ENCODE data around the gene DEFB119.
"Not testable (repeated sequence)": the region's sequence is repeated elsewhere in the genome, so short reads cannot be mapped to it uniquely, and the experiment has no call there.

The DEFB119 gene, protein sequence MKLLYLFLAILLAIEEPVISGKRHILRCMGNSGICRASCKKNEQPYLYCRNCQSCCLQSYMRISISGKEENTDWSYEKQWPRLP

DNA sequence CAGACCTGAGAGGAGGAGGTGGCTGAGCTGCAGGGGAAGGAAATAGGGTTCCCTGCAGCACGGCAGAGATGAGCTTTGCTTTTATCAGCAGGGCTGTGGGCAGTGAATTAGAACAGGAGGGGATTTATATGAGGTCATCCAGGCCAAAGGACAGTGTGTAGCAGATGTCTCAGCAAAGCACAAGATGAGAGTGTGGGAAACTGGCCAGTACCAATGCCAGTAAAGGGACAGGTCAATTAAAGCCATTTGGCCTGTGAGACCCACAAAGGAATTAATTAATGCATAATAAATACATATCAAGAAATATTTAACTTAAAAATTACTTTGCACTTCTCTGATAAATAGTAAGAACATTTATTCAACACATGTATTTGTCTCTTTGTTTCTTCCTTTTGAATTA is at the start of gene DEFB119:
TSS of gene DEFB119 (minus strand) at position 101 of the 400 bp plus-strand sequence. CDS start 107 bp downstream, outside the sequence.
- no peak for DNase-seq

- DNase-seq: no peak
These were observed 40.3 kb upstream of the DEFB119 start for GRCh38 chr20:31430568-31431115.

GRCh38 chr20:31427576-31427975 is 37.2 kb upstream of the DEFB119 start:
- DNase-seq: not testable (repeated sequence)

DNA sequence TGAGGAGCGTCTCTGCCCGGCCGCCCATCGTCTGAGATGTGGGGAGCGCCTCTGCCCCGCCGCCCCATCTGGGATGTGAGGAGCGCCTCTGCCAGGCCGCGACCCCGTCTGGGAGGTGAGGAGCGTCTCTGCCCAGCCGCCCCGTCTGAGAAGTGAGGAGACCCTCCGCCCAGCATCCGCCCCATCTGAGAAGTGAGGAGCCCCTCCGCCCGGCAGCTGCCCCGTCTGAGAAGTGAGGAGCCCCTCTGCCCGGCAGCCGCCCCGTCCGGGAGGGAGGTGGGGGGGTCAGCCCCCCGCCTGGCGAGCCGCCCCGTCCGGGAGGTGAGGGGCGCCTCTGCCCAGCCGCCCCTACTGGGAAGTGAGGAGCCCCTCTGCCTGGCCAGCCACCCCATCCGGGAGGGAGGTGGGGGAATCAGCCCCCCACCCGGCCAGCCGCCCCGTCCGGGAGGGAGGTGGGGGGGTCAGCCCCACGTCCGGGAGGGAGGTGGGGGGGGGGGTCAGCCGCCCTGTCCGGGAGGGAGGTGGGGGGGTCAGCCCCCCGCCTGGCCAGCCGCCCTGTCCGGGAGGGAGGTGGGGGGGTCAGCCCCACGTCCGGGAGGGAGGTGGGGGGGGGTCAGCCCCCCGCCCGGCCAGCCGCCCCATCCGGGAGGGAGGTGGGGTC is 36.6 kb upstream of the DEFB119 start:
- not testable (repeated sequence) for DNase-seq

- DNase-seq: no peak
These were observed 35.4 kb upstream of the DEFB119 start for GRCh38 chr20:31425797-31426196.

GRCh38 chr20:31418307-31418706 is 27.9 kb upstream of the DEFB119 start:
- no peak for DNase-seq

DNA sequence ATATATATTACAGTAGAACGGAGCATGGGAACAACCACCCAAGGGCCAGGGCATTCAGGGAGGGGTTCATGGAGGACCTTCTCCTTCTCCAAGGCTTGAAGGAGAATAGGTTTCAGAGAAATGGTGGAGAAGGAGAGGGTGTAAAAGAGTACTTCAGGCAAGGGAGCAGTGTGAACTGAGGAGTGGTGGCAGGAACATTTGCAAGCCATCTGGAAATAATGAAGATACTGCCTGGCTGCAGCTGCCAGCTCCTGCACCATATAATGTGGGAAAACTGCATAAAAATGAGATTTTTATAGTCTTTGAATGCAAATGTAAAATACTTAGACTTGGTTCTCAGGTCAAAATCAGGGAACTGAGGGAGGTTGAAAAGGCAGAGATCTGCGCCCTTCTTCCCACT is 25.3 kb upstream of the DEFB119 start:
- no peak for DNase-seq

- DNase-seq: no peak
These were observed 24.0 kb upstream of the DEFB119 start for GRCh38 chr20:31414381-31414780.

DNA sequence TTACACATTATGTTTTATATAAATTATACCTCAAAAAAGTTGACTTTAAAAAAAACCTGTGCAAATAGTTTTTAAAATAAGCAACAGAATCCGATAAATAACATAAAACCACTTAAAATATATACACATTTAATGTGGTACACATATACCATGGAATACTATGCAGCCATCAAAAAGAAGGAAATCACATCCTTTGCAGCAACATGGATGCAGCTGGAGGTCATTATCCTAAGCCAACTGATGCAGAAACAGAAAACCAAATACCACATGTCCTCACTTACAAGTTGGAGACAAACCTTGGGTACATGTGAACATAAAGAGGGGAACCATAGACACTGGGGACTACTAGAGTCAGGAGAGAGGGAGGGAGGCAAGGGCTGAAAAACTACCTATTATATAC is 19.6 kb upstream of the DEFB119 start:
- no peak for DNase-seq

GRCh38 chr20:31406115-31406514 is 15.7 kb upstream of the DEFB119 start, which contains the start of gene DEFB121:
TSS of gene DEFB121 (minus strand) at chr20:31406215. CDS start at chr20:31406152, 63 bp downstream.
- DNase-seq: no peak

DNA sequence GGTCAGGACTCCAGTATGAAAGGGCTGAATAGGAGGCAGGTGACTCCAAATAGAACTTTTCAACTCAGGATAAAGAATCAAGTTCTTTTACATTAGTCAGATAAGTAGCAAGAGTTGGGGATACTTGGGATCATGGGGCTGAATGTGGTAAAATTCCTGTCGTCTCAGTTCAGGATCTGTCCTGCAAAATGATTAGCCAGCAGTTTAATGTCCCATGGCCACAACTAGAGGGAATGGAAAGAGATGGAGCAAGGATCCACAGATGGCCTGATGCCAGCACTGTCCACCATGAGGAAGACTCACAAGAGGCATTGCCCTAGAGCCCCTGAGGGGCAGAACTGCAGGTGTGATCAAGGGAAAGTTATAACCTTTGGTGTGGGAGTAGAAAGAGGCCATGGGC is 13.5 kb upstream of the DEFB119 start:
- no peak for DNase-seq

DNA sequence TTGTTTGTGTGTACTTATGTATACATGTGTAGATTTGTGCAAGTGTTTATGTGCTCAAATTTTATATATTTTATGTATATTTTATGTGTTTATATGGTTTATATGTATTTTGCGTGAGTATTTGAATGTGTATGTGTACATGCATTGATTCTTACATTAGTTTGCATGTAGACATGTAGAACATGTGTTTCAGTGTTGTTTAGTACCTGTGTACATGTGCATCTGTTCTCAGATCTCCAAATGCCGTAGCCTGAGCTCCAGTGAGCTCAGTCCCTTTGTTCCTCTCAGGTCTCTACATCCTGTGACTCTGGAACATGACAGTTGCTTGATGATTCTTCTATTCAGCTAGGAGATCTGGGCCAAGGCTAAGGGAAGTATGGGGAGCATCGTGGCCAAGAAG is 4.5 kb upstream of the DEFB119 start:
- no peak for DNase-seq

- no peak for DNase-seq
These were observed 2.4 kb upstream of the DEFB119 start for GRCh38 chr20:31392836-31393235.

- no peak for DNase-seq
These were observed 16.0 kb downstream of the DEFB119 start for GRCh38 chr20:31374346-31374745.

DNA sequence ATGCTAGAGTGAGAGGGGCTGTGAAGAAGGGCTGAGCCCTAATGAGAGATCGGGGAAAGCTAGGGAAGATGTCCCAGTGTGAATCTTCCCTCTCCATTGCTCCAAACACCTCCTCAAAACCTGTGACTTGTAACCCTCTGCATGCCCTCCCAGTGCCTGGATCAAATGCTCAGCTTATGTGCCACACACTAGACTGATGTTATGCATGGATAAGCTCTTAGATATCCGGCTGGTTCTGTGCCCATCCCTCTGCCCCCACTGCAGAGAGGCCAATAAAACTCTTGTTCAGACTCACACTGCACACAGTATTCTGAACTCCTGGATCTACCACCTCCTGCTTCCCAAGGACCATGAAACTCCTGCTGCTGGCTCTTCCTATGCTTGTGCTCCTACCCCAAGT is 22.1 kb downstream of the DEFB119 start, which contains the start of gene DEFB118:
TSS of gene DEFB118 (plus strand) at position 301 of the 400 bp plus-strand sequence. CDS start at position 351, 50 bp downstream.
- DNase-seq: no peak

- not testable (repeated sequence) for DNase-seq
These were observed 26.1 kb downstream of the DEFB119 start for GRCh38 chr20:31364272-31364671.

GRCh38 chr20:31363295-31363694 is 27.1 kb downstream of the DEFB119 start:
- DNase-seq: no peak

DNA sequence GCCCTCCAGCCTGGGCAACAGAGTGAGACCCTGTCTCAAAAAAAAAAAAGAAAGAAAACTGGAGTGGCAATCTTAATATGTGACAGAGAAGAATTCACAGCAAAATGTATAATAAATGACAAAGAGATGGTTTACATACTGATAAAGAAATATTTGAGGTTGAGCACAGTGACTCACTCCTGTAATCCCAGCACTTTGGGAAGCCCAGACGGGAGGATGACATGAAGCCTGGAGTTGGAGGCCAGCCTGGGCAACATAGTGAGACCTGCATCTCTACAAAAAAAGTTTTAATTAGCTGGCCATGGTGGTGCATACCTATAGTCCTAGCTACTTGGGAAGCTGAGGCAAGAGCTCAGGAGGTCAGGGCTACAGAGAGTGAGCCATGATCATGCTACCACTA is 34.4 kb downstream of the DEFB119 start:
- DNase-seq: no peak

DNA sequence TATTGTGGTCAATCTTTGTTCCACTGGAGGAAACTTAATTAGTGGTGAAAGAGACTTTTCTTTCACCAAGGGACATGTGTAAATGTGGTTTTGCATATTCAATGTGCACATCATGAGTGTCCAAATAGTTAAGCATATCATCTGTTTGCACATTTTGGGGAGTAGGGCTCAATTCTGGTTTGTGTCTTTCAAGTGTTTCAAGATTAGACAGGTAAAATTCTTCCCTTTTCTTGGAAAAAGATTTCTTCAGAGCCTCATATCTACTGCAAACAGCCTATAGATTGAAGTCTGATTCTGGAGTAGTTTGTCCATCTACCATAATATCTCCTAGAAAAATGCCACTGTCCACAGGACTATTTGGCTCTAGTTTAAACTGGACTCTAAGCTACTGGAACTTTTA is 48.9 kb downstream of the DEFB119 start:
- no peak for DNase-seq

- DNase-seq: no peak
These were observed 59.5 kb downstream of the DEFB119 start for GRCh38 chr20:31330893-31331292.
